OCI-LY1 (cell line): Measurements from ENCODE around the gene HYAL2.

Experiments used
- EZH2 ChIP-seq: fragments of 200-600 bp; sonication (generic), shearing (Covaris generic); IDR thresholded peaks from 2 replicates; pipeline ENCODE4 v1.8.0; 2017; ENCODE audit warnings: borderline replicate concordance, mixed run types, mild to moderate bottlenecking, antibody characterized with exemption, low read length, moderate library complexity, mixed read lengths
- TF ChIP-seq, protein P1 (sequence below): fragments of 200-600 bp; sonication (generic), shearing (Covaris generic); IDR thresholded peaks from 2 replicates; pipeline ENCODE4 v1.5.1; 2017; ENCODE audit warnings: mild to moderate bottlenecking, antibody characterized with exemption, low read length, moderate library complexity, mixed read lengths

- TF ChIP-seq, protein P1, sequence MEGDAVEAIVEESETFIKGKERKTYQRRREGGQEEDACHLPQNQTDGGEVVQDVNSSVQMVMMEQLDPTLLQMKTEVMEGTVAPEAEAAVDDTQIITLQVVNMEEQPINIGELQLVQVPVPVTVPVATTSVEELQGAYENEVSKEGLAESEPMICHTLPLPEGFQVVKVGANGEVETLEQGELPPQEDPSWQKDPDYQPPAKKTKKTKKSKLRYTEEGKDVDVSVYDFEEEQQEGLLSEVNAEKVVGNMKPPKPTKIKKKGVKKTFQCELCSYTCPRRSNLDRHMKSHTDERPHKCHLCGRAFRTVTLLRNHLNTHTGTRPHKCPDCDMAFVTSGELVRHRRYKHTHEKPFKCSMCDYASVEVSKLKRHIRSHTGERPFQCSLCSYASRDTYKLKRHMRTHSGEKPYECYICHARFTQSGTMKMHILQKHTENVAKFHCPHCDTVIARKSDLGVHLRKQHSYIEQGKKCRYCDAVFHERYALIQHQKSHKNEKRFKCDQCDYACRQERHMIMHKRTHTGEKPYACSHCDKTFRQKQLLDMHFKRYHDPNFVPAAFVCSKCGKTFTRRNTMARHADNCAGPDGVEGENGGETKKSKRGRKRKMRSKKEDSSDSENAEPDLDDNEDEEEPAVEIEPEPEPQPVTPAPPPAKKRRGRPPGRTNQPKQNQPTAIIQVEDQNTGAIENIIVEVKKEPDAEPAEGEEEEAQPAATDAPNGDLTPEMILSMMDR, result no peak
- TF ChIP-seq EZH2, result no peak
These were observed 19.0 kb upstream of the HYAL2 start for GRCh38 chr3:50341537-50341936.
